A549 (cell line): ENCODE measurements around the gene CLCC1. TPM values are rescaled to one million over a fixed set of nuclear protein-coding genes. Genes with fewer than 3 reads are reported as not detected.

ENCODE experiments used
- ATAC-seq, 2 experiments: fragments of 200-7000 bp in 1 of 2; fragments of >200 bp in 1 of 2; cut with Nextera tagmentation in 1 of 2; cut with Tn5 transposase in 1 of 2; 3 replicates each; pipeline versions ENCODE4 v1.8.0 to v1.9.1; 2018 to 2020; ENCODE audit warnings: mild to moderate bottlenecking in 1 of 2, moderate library complexity in 1 of 2
- CTCF ChIA-PET: fragments of 300-600 bp; sonication (Branson Sonifier 250); formaldehyde crosslinking; extraction: SDS; loops from one replicate; lab custom pipeline; 2021; ENCODE audit warnings: antibody characterized with exemption, inconsistent platforms; lab: Yijun Ruan, JAX
- POLR2A ChIA-PET: fragments of 350-600 bp; formaldehyde crosslinking; extraction: SDS; loops from one replicate; lab custom pipeline; 2021; ENCODE audit warnings: antibody characterized with exemption, inconsistent platforms; lab: Yijun Ruan, JAX
- DNase-seq, 2 experiments: peaks; one replicate each; pipeline versions ENCODE4 v3.0.0 to v3.0.0-alpha.2; 2011 to 2016; ENCODE audit warnings: low read depth in 1 of 2, low spot score in 1 of 2
- FAIRE-seq: peaks from 2 replicates; lab custom pipeline; 2011; peaks lifted over from hg19 to GRCh38; lab: Jason Lieb, UNC
- H3K27ac ChIP-seq, 2 experiments: fragments of >200 bp; sonication (Bioruptor Twin); formaldehyde crosslinking; 3 replicates each; pipeline ENCODE4 v1.5.1; 2016 to 2017
- H3K4me1 ChIP-seq: fragments of >200 bp; sonication (Bioruptor Twin); formaldehyde crosslinking; 3 replicates; pipeline ENCODE4 v1.6.1; 2016
- H3K4me2 ChIP-seq: fragments of >200 bp; sonication (Bioruptor Twin); formaldehyde crosslinking; 3 replicates; pipeline ENCODE4 v1.6.1; 2016
- H3K4me3 ChIP-seq: fragments of >200 bp; sonication (Bioruptor Twin); formaldehyde crosslinking; 3 replicates; pipeline ENCODE4 v1.5.1; 2016
- H3K9me3 ChIP-seq: fragments of >200 bp; sonication (Bioruptor Twin); formaldehyde crosslinking; 3 replicates; pipeline ENCODE4 v1.6.1; 2016
- FOSL2 ChIP-seq, 2 experiments: fragments of 450-650 bp in 1 of 2; fragments of >200 bp in 1 of 2; sonication (Bioruptor Twin) in 1 of 2; formaldehyde crosslinking; IDR thresholded peaks; 2 replicates each; pipeline versions ENCODE4 v1.5.0 to v1.6.1; 2016 to 2020; ENCODE audit warnings: mild to moderate bottlenecking in 1 of 2, moderate library complexity in 1 of 2
- HOXA7 ChIP-seq: fragments of 250-450 bp; sonication (Bioruptor Pico); IDR thresholded peaks from 2 replicates; pipeline ENCODE4 v1.5.0; 2020; ENCODE audit warnings: mild to moderate bottlenecking, moderate library complexity
- JUNB ChIP-seq: fragments of >200 bp; sonication (Bioruptor Twin); formaldehyde crosslinking; IDR thresholded peaks from 2 replicates; pipeline ENCODE4 v1.6.1; 2016
- MAFK ChIP-seq: fragments of 450-650 bp; IDR thresholded peaks from 2 replicates; pipeline ENCODE4 v1.6.1; 2014; ENCODE audit not compliant: partially characterized antibody
- NFE2L2 ChIP-seq: fragments of 150-350 bp; conservative IDR thresholded peaks from 2 replicates; pipeline ENCODE4 v1.6.1; 2014; ENCODE audit warnings: low read length
- POLR2AphosphoS2 ChIP-seq: conservative IDR thresholded peaks from 2 replicates; pipeline ENCODE4 v1.6.1; 2012; ENCODE audit warnings: low read length, improper control_type of control experiment, inconsistent platforms
- RARB ChIP-seq: fragments of 250-450 bp; sonication (Bioruptor Pico); IDR thresholded peaks from 2 replicates; pipeline ENCODE4 v1.8.0; 2021; ENCODE audit warnings: mild to moderate bottlenecking, moderate library complexity
- RCOR1 ChIP-seq: fragments of 150-350 bp; IDR thresholded peaks from 2 replicates; pipeline ENCODE4 v1.6.1; 2014; ENCODE audit warnings: antibody characterized with exemption, low read length, low read depth
- TP53 ChIP-seq: fragments of 250-450 bp; sonication (Bioruptor Pico); IDR thresholded peaks from 2 replicates; pipeline ENCODE4 v1.5.0; 2021; ENCODE audit warnings: mild to moderate bottlenecking, moderate library complexity
- ZSCAN20 ChIP-seq: fragments of 250-450 bp; sonication (Bioruptor Pico); IDR thresholded peaks from 2 replicates; pipeline ENCODE4 v1.8.0; 2022; ENCODE audit warnings: mild to moderate bottlenecking, moderate library complexity
- WGBS: methylation state at CpG from one replicate; pipeline ENCODE4 v1.1.6; 2017; ENCODE audit errors: missing lambda C conversion rate; 5-methylcytosine and 5-hydroxymethylcytosine counted together
- polyA plus RNA-seq, 4 experiments: library from polyadenylated mRNA; depleted of rRNA in 3 of 4; stranded (reverse); fragments of >200 nt; fragmentation: RNase III in 1 of 4; extraction: RNeasy Plus Mini Kit Qiagen cat#74134 plus additional on column Dnase treatment in 1 of 4; gene quantifications; 2 replicates in 3 of 4; 3 replicates in 1 of 4; pipeline ENCODE4 v1.2.3, GENCODE V29; 2011 to 2017
- small RNA-seq, 6 experiments: library from RNA; depleted of rRNA; stranded (forward); fragments of <200 nt; gene quantifications; one replicate each; pipeline ENCODE3, GENCODE V24; 2012
- TF ChIP-seq, protein P1 (sequence below): IDR thresholded peaks from 2 replicates; pipeline ENCODE4 v1.6.1; 2012

CLCC1 gene
- polyA plus RNA-seq, 2 of the 4 experiments (the other 2 are of a cell fraction), result 19.1 to 41.0 TPM

DNA sequence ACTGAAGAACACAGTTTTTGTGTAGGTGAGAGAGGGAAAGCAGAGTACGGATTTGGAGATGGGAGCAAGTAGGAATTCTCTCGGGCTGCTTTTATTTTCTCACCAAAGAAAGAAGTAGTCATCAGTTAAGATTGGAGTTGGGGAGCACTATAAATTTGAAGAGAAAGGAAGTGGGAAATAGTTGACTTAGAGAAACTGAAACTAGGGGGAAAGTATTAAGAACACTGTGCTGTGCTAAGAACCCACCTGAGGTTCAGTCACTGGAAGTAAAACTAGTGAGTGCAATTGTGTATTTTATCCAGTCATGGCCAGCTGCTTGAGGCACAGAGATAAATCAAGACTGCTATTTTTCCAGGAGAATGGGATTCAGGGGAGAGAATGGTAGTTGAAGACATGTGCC, 37.4 kb downstream of the CLCC1 start:
- POLR2A ChIA-PET, result interaction anchor here (0.6 kb wide), 1 partner anchor 20 kb away, joined by 5 read pairs; no protein-coding TSS in a partner anchor
- ATAC-seq, result no peak
- H3K27ac ChIP-seq, result no peak overlapping the region
- no peak overlapping the region for H3K4me2 ChIP-seq
- no peaks in the 10 kb centered on the region for H3K4me1 ChIP-seq
- CTCF ChIA-PET, result no interaction called here
- no peak for TF ChIP-seq POLR2AphosphoS2
- TF ChIP-seq RARB (CRISPR knock-in tag), result no peak
- TF ChIP-seq HOXA7, result no peak
- no peak for TF ChIP-seq FOSL2 (IDR thresholded peaks at IDR 0.05)
- TF ChIP-seq FOSL2 (CRISPR knock-in tag; IDR thresholded peaks at IDR 0.05), result no peak
- TF ChIP-seq JUNB, result no peak
- TF ChIP-seq RCOR1, result no peak
- no peak for TF ChIP-seq ZSCAN20 (CRISPR knock-in tag)
- TF ChIP-seq, protein P1, sequence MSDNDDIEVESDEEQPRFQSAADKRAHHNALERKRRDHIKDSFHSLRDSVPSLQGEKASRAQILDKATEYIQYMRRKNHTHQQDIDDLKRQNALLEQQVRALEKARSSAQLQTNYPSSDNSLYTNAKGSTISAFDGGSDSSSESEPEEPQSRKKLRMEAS, result no peak
- TF ChIP-seq NFE2L2, result no peak
- TF ChIP-seq, all 56 proteins: peak for 0
- no peak for DNase-seq
- Histone ChIP-seq H3K9me3 (no peaks in the 10 kb centered on the region), H3K4me3 (no peak overlapping the region)
- no peak for FAIRE-seq
- WGBS, result 97% methylated on average over 2 of the region's 2 CpGs

DNA sequence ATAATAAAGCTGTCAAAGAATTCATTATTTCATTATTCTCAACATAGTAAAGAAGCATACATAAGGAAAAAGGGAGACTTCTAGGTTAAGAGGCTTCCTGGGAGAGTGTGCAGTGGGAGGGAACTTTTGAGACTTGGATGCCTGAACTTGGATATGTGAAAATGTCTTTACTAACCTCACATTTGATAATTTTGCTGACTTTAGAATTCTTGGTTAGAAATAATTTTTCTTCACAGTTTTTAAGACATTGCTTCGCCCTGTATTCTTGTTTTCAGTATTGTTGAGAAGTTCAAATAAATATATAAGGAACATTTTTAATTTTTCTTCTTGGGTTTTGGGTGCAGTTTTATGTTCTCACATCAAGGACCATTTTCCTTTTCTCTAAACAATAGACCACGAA, 46.5 kb downstream of the CLCC1 start:
- Histone ChIP-seq H3K9me3 (no peaks in the 10 kb centered on the region), H3K4me3 (no peak overlapping the region), H3K27ac (no peak overlapping the region), H3K4me2 (no peak overlapping the region), H3K4me1 (no peaks in the 10 kb centered on the region)
- DNase-seq, result no peak
- ChIA-PET POLR2A (interaction anchor here (0.6 kb wide), 1 partner anchor 110 kb away, joined by 5 read pairs; no protein-coding TSS in a partner anchor), CTCF (no interaction called here)
- TF ChIP-seq MAFK (peak; percentile 36), TP53 (no peak)
- 90% methylated on average over 2 of the region's 2 CpGs for WGBS
- ATAC-seq, result no peak
- FAIRE-seq, result no peak

Small RNAs within 50 kb of the gene (small RNA-seq; reads per million reads assigned to genes)
- 0 reads per million in 6 experiments for gene BX679664.2

Other genes with a start within 250 kb of the CLCC1 start
- 28.1 and 44.8 TPM in 2 replicates for gene STXBP3, start 216.8 kb downstream of the CLCC1 start, polyA plus RNA-seq (2011; rRNA removed)
- gene STXBP3, start 216.8 kb downstream of the CLCC1 start, polyA plus RNA-seq (2017; fragmentation: RNase III; extraction: RNeasy Plus Mini Kit Qiagen cat#74134 plus additional on column Dnase treatment), result 30.4 to 43.1 TPM (median 31.7 TPM) in 3 replicates
- 0.56 and 1.1 TPM in 2 replicates for gene AKNAD1, start 106.4 kb downstream of the CLCC1 start, polyA plus RNA-seq (2011; rRNA removed)
- gene AKNAD1, start 106.4 kb downstream of the CLCC1 start, polyA plus RNA-seq (2017; fragmentation: RNase III; extraction: RNeasy Plus Mini Kit Qiagen cat#74134 plus additional on column Dnase treatment), result 0.72 to 1.3 TPM (median 1.2 TPM) in 3 replicates
- gene GPSM2, start 86.5 kb downstream of the CLCC1 start, polyA plus RNA-seq (2011; rRNA removed), result 21.9 and 23.3 TPM in 2 replicates
- gene GPSM2, start 86.5 kb downstream of the CLCC1 start, polyA plus RNA-seq (2017; fragmentation: RNase III; extraction: RNeasy Plus Mini Kit Qiagen cat#74134 plus additional on column Dnase treatment), result 13.5 to 13.6 TPM (median 13.5 TPM) in 3 replicates
- gene WDR47, start 78.6 kb upstream of the CLCC1 start, polyA plus RNA-seq (2011; rRNA removed), result 9.0 and 10.8 TPM in 2 replicates
- 5.2 to 5.6 TPM (median 5.5 TPM) in 3 replicates for gene WDR47, start 78.6 kb upstream of the CLCC1 start, polyA plus RNA-seq (2017; fragmentation: RNase III; extraction: RNeasy Plus Mini Kit Qiagen cat#74134 plus additional on column Dnase treatment)
- 29.0 and 50.5 TPM in 2 replicates for gene TAF13, start 112.5 kb upstream of the CLCC1 start, polyA plus RNA-seq (2011; rRNA removed)
- 46.7 to 50.4 TPM (median 48.7 TPM) in 3 replicates for gene TAF13, start 112.5 kb upstream of the CLCC1 start, polyA plus RNA-seq (2017; fragmentation: RNase III; extraction: RNeasy Plus Mini Kit Qiagen cat#74134 plus additional on column Dnase treatment)
- 10.9 and 13.2 TPM in 2 replicates for gene TMEM167B, start 127.3 kb upstream of the CLCC1 start, polyA plus RNA-seq (2011; rRNA removed)
- gene TMEM167B, start 127.3 kb upstream of the CLCC1 start, polyA plus RNA-seq (2017; fragmentation: RNase III; extraction: RNeasy Plus Mini Kit Qiagen cat#74134 plus additional on column Dnase treatment), result 9.7 to 10.9 TPM (median 10.2 TPM) in 3 replicates
- 0.56 and 0.69 TPM in 2 replicates for gene ELAPOR1, start 150.6 kb upstream of the CLCC1 start, polyA plus RNA-seq (2011; rRNA removed)
- gene ELAPOR1, start 150.6 kb upstream of the CLCC1 start, polyA plus RNA-seq (2017; fragmentation: RNase III; extraction: RNeasy Plus Mini Kit Qiagen cat#74134 plus additional on column Dnase treatment), result 0.37 to 0.96 TPM (median 0.52 TPM) in 3 replicates